MM.1S (cell line): ENCODE data around the gene CNNM1.

Experiments used
- DNase-seq: peaks from one replicate; pipeline ENCODE4 v3.0.0-alpha.2; 2015
- H2AFZ ChIP-seq: fragments of 300-600 bp; sonication (generic); 2 replicates; pipeline ENCODE4 v1.6.0; 2016; ENCODE audit warnings: antibody characterized with exemption, low read length
- H3F3A ChIP-seq: fragments of 300-600 bp; sonication (generic); 2 replicates; pipeline ENCODE4 v1.6.1; 2016; ENCODE audit warnings: mild to moderate bottlenecking, antibody characterized with exemption, low read length, moderate library complexity, mixed read lengths; ENCODE audit not compliant: insufficient read depth
- H3K27ac ChIP-seq: fragments of 300-600 bp; sonication (generic); 2 replicates; pipeline ENCODE4 v1.5.1; 2016; ENCODE audit warnings: mild to moderate bottlenecking, low read length
- H3K27me3 ChIP-seq: fragments of 300-600 bp; sonication (generic); replicated peaks from 2 replicates; pipeline ENCODE4 v1.6.0; 2016; ENCODE audit warnings: low read length; ENCODE audit not compliant: insufficient read depth
- H3K36me3 ChIP-seq: fragments of 300-600 bp; sonication (generic); replicated peaks from 2 replicates; pipeline ENCODE4 v1.6.1; 2016; ENCODE audit warnings: mild to moderate bottlenecking, low read length, mixed read lengths; ENCODE audit not compliant: insufficient read depth
- H3K4me1 ChIP-seq: fragments of 300-600 bp; sonication (generic); 2 replicates; pipeline ENCODE4 v1.6.1; 2016; ENCODE audit warnings: low read length, mixed read lengths
- H3K4me2 ChIP-seq: fragments of 300-600 bp; sonication (generic); 2 replicates; pipeline ENCODE4 v1.6.0; 2016; ENCODE audit warnings: low read depth, low read length
- H3K4me3 ChIP-seq: fragments of 300-600 bp; sonication (generic); 2 replicates; pipeline ENCODE4 v1.5.1; 2016; ENCODE audit warnings: low read length, mixed read lengths
- H3K79me2 ChIP-seq: fragments of 300-600 bp; sonication (generic); 2 replicates; pipeline ENCODE4 v1.6.1; 2016; ENCODE audit warnings: mixed run types, low read length, mixed read lengths
- H3K9ac ChIP-seq: fragments of 300-600 bp; sonication (generic); 2 replicates; pipeline ENCODE4 v1.6.1; 2016; ENCODE audit warnings: low read length, mixed read lengths
- H3K9me2 ChIP-seq: fragments of 300-600 bp; sonication (generic); replicated peaks from 2 replicates; pipeline ENCODE4 v1.6.1; 2016; ENCODE audit warnings: mild to moderate bottlenecking, low read length, mixed read lengths; ENCODE audit not compliant: insufficient read depth
- H3K9me3 ChIP-seq: fragments of 300-600 bp; sonication (generic); replicated peaks from 2 replicates; pipeline ENCODE4 v1.6.1; 2016; ENCODE audit warnings: mild to moderate bottlenecking, low read length, mixed read lengths; ENCODE audit not compliant: insufficient read depth
- H4K20me1 ChIP-seq: fragments of 300-600 bp; sonication (generic); 2 replicates; pipeline ENCODE4 v1.6.1; 2016; ENCODE audit warnings: mild to moderate bottlenecking, low read length, moderate library complexity, mixed read lengths; ENCODE audit not compliant: insufficient read depth
- EZH2 ChIP-seq: fragments of 300-600 bp; sonication (generic); optimal IDR thresholded peaks from 2 replicates; pipeline ENCODE3; 2017; ENCODE audit warnings: low read depth, mild to moderate bottlenecking, antibody characterized with exemption, low read length, mixed read lengths
- EZH2phosphoT487 ChIP-seq: fragments of 300-600 bp; sonication (generic); IDR thresholded peaks from 2 replicates; pipeline ENCODE4 v1.6.1; 2018; ENCODE audit warnings: antibody characterized with exemption, low read length
- TF ChIP-seq, protein P1 (sequence below): fragments of 300-600 bp; sonication (generic); IDR thresholded peaks from 2 replicates; pipeline ENCODE4 v1.5.1; 2016; ENCODE audit warnings: antibody characterized with exemption, low read length, mixed read lengths

The CNNM1 gene

DNA sequence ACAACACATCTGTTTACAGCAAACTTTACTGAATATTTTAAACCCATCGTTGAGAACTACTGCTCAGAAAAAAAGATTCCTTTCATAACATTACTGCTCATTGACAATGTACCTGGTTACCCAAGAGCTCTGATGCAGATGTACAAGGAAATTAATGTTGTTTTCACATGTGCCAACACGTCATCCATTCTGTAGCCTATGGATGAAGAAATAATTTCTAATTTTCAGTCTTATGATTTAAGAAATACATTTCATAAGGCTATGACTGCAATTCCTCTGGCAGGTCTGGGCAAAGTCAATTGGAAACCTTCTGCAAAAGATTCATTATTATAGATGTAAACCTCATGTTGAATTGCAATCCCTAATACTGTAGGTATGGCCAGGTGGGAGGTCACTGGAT, 16.7 kb upstream of the CNNM1 start:
- Histone ChIP-seq H3K9me2 (no peaks in the 10 kb centered on the region), H3K4me1 (no peaks in the 10 kb centered on the region), H3K9me3 (no peaks in the 10 kb centered on the region), H2AFZ (no peak overlapping the region), H3K27ac (no peak overlapping the region), H3K36me3 (no peaks in the 10 kb centered on the region), H3F3A (no peaks in the 10 kb centered on the region), H3K79me2 (no peaks in the 10 kb centered on the region), H4K20me1 (no peaks in the 10 kb centered on the region), H3K9ac (no peak overlapping the region), H3K4me3 (no peak overlapping the region), H3K4me2 (no peak overlapping the region), H3K27me3 (no peaks in the 10 kb centered on the region)
- no peak for TF ChIP-seq EZH2
- TF ChIP-seq EZH2phosphoT487: no peak
- TF ChIP-seq, protein P1, sequence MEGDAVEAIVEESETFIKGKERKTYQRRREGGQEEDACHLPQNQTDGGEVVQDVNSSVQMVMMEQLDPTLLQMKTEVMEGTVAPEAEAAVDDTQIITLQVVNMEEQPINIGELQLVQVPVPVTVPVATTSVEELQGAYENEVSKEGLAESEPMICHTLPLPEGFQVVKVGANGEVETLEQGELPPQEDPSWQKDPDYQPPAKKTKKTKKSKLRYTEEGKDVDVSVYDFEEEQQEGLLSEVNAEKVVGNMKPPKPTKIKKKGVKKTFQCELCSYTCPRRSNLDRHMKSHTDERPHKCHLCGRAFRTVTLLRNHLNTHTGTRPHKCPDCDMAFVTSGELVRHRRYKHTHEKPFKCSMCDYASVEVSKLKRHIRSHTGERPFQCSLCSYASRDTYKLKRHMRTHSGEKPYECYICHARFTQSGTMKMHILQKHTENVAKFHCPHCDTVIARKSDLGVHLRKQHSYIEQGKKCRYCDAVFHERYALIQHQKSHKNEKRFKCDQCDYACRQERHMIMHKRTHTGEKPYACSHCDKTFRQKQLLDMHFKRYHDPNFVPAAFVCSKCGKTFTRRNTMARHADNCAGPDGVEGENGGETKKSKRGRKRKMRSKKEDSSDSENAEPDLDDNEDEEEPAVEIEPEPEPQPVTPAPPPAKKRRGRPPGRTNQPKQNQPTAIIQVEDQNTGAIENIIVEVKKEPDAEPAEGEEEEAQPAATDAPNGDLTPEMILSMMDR: no peak
- no peak for DNase-seq

DNA sequence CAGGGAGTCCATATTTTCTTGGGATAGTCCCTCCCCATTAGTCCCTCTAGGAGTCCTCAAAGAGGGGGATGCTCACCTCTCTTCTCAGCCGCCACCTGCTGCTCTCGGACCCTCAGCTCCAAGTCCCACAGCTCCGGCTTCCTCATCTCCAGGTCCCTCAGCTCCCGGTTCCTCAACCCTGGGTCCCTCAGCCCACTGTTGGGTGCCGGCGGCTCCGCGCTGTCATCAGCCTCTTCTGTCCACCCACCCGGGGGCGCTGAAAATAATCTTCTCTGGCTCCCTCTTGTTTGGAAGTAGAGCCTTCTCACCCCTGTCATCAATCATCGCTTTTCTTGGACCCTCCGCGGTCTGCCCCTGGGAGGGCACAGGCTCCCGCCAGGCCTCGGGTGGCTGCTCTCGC, 13.3 kb upstream of the CNNM1 start:
- Histone ChIP-seq H3K27me3 (no peaks in the 10 kb centered on the region), H3K36me3 (no peaks in the 10 kb centered on the region), H3F3A (no peaks in the 10 kb centered on the region), H3K9ac (no peak overlapping the region), H3K4me3 (no peak overlapping the region), H3K27ac (no peak overlapping the region), H3K4me1 (no peaks in the 10 kb centered on the region), H4K20me1 (no peaks in the 10 kb centered on the region), H3K9me2 (no peaks in the 10 kb centered on the region), H3K9me3 (no peaks in the 10 kb centered on the region), H3K4me2 (no peak overlapping the region), H2AFZ (no peak overlapping the region), H3K79me2 (no peaks in the 10 kb centered on the region)
- no peak for DNase-seq
- no peak for TF ChIP-seq EZH2
- TF ChIP-seq, protein P1: no peak
- TF ChIP-seq EZH2phosphoT487: no peak

DNA sequence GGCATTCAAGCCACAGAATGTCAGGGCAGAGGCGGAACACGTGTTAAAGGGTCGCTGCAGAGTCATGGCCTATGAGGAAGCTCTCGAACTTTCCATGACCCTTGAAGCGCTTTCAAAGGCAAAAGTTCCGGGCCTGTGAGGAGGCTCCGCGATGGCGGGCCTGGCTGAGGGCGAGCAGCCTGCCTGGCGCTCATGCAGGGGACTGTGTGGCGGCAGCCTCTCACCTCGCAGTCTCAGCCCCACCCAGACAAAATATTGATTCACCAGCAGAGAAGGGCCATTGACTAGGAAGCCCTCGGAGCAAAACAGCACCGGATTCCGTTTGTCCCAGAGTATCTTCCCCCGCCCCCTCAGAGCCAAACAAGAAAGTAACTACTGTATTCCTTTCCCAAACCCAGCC, 12.8 kb upstream of the CNNM1 start:
- H3K9ac ChIP-seq: no peak overlapping the region
- TF ChIP-seq EZH2 (no peak), EZH2phosphoT487 (no peak)
- TF ChIP-seq, protein P1: no peak
- no peak overlapping the region for H3K4me3 ChIP-seq
- H2AFZ ChIP-seq: no peak overlapping the region
- H3K9me3 ChIP-seq: no peaks in the 10 kb centered on the region
- H3K79me2 ChIP-seq: no peaks in the 10 kb centered on the region
- no peaks in the 10 kb centered on the region for H3K36me3 ChIP-seq
- H3K4me1 ChIP-seq: no peaks in the 10 kb centered on the region
- no peaks in the 10 kb centered on the region for H3K27me3 ChIP-seq
- H3K27ac ChIP-seq: no peak overlapping the region
- H3K4me2 ChIP-seq: no peak overlapping the region
- H3F3A ChIP-seq: no peaks in the 10 kb centered on the region
- DNase-seq: no peak
- H3K9me2 ChIP-seq: no peaks in the 10 kb centered on the region
- no peaks in the 10 kb centered on the region for H4K20me1 ChIP-seq

DNA sequence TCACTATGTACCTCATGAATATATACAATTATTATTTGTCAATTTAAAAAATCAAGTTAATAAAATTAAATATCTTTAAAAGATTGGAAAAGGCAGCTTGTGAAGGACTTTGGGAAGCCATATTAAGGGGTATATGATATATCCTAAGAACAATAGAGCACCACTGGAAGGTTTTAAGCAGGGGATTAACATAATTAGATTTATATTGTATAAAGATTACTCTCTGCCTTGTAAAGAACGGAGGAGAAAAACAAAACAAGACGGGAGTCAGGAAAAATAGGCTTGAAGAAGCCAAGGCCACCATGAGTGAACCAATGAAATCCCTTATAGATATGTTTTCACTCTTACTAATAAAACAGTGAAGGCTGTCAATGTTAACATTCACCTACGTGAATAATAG, 11.1 kb upstream of the CNNM1 start:
- H4K20me1 ChIP-seq: no peaks in the 10 kb centered on the region
- H3K4me1 ChIP-seq: no peaks in the 10 kb centered on the region
- no peak for DNase-seq
- no peaks in the 10 kb centered on the region for H3K27me3 ChIP-seq
- no peaks in the 10 kb centered on the region for H3K79me2 ChIP-seq
- no peaks in the 10 kb centered on the region for H3K36me3 ChIP-seq
- no peak overlapping the region for H3K4me2 ChIP-seq
- H3F3A ChIP-seq: no peaks in the 10 kb centered on the region
- TF ChIP-seq, protein P1: no peak
- TF ChIP-seq EZH2 (no peak), EZH2phosphoT487 (no peak)
- H3K9me3 ChIP-seq: no peaks in the 10 kb centered on the region
- no peak overlapping the region for H3K27ac ChIP-seq
- H2AFZ ChIP-seq: no peak overlapping the region
- no peak overlapping the region for H3K4me3 ChIP-seq
- H3K9me2 ChIP-seq: no peaks in the 10 kb centered on the region
- H3K9ac ChIP-seq: no peak overlapping the region
